Body of pancreas (tissue), 4 donors: ENCODE measurements around the gene SLC25A30. TPM values are rescaled to one million over a fixed set of nuclear protein-coding genes. Genes with fewer than 3 reads are reported as not detected.

Experiments
- ATAC-seq: fragments of 150-250 bp; one replicate; pipeline ENCODE4 v1.9.1; 2016
- DNase-seq, 4 donors: peaks; one replicate each; pipeline ENCODE4 v3.0.0-alpha.2; 2019
- H3K27ac ChIP-seq, 4 donors: fragments of 200-600 bp; sonication (generic); 1 replicate in 3 of 4; 2 replicates in 1 of 4; pipeline versions ENCODE4 v1.5.1 to v1.6.1; 2016 to 2019; ENCODE audit warnings: mild to moderate bottlenecking in 1 of 4, mixed read lengths in 1 of 4, moderate library complexity in 1 of 4
- H3K27me3 ChIP-seq, 2 donors: fragments of 200-600 bp; sonication (generic); one replicate each; pipeline ENCODE4 v1.6.0; 2016; ENCODE audit warnings: mild to moderate bottlenecking in 1 of 2
- H3K36me3 ChIP-seq, 2 donors: fragments of 200-600 bp; sonication (generic); replicated peaks in 1 of 2; 2 replicates each; pipeline ENCODE4 v1.5.1; 2016; ENCODE audit warnings: low read depth in 2 of 2; ENCODE audit not compliant: insufficient read depth in 1 of 2
- H3K4me1 ChIP-seq: fragments of 200-600 bp; sonication (generic); one replicate; pipeline ENCODE4 v1.6.0; 2016
- H3K4me3 ChIP-seq, 2 donors: fragments of 200-600 bp; sonication (generic); 1 replicate in 1 of 2; 2 replicates in 1 of 2; pipeline ENCODE4 v1.5.1; 2016 to 2019
- H3K9me3 ChIP-seq, 3 donors: fragments of 200-600 bp; sonication (generic); 1 replicate in 2 of 3; 2 replicates in 1 of 3; pipeline ENCODE4 v1.5.1; 2016
- POLR2A ChIP-seq, 3 donors: fragments of 450-650 bp; IDR thresholded peaks; one replicate each; pipeline ENCODE4 v1.6.1; 2016; ENCODE audit warnings: antibody characterized with exemption in 3 of 3, mild to moderate bottlenecking in 2 of 3
- WGBS, 2 donors: methylation state at CpG; one replicate each; pipeline ENCODE4 v1.1.5; 2017; 5-methylcytosine and 5-hydroxymethylcytosine counted together
- intact Hi-C: fragments of 100-400 bp; cut with DNase I; formaldehyde crosslinking; loops from one replicate; pipeline ENCODE4 v1.15.1; 2023
- total RNA-seq, 2 donors: library from RNA; depleted of rRNA; stranded (reverse); fragments of >200 nt; gene quantifications; one replicate each; pipeline ENCODE4 v1.1.0, GENCODE V29; 2016
- TF ChIP-seq, protein P1 (sequence below), 7 experiments: fragments of 450-650 bp in 4 of 7; fragments of 200-600 bp in 3 of 7; sonication (generic) in 3 of 7; IDR thresholded peaks; one replicate each; pipeline ENCODE4 v1.5.1; 2016 to 2019; ENCODE audit warnings: antibody characterized with exemption in 7 of 7

SLC25A30 gene
- total RNA-seq, 2 donors from 2014 or later = 7.3 to 10.1 TPM

DNA sequence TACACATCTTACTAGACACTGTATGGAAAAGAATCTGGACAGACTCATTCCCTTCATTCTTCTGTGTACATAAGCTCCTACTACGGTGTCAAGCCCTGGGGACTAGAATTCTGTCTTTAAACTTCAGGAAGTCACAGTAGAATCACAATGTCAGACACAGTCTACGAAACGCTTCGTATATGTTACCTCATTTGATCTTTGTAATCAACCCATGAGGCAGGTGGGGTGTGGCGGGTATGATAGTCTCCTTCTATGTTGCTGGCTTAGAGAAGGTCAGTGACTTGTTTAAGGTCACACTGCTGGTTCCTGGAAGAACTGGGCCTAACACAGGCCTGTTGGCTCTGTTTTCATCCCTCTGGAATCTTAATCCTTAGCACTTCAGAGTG, 45.0 kb downstream of the SLC25A30 start:
- no peak for DNase-seq
- 76 to 84% methylated on average over 5 of the region's 5 CpGs for WGBS, 2 donors
- TF ChIP-seq, protein P1, sequence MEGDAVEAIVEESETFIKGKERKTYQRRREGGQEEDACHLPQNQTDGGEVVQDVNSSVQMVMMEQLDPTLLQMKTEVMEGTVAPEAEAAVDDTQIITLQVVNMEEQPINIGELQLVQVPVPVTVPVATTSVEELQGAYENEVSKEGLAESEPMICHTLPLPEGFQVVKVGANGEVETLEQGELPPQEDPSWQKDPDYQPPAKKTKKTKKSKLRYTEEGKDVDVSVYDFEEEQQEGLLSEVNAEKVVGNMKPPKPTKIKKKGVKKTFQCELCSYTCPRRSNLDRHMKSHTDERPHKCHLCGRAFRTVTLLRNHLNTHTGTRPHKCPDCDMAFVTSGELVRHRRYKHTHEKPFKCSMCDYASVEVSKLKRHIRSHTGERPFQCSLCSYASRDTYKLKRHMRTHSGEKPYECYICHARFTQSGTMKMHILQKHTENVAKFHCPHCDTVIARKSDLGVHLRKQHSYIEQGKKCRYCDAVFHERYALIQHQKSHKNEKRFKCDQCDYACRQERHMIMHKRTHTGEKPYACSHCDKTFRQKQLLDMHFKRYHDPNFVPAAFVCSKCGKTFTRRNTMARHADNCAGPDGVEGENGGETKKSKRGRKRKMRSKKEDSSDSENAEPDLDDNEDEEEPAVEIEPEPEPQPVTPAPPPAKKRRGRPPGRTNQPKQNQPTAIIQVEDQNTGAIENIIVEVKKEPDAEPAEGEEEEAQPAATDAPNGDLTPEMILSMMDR (IDR thresholded peaks at IDR 0.05) = no peak
- no peak for TF ChIP-seq POLR2A (IDR thresholded peaks at IDR 0.05)
- no peak overlapping the region for H3K27ac ChIP-seq
- H3K36me3 ChIP-seq = no peaks in the 10 kb centered on the region
- intact Hi-C loops = no loop called here
- no peaks in the 10 kb centered on the region for H3K27me3 ChIP-seq
- H3K9me3 ChIP-seq = no peaks in the 10 kb centered on the region
- no peak for ATAC-seq
- no peak overlapping the region for H3K4me3 ChIP-seq
- H3K4me1 ChIP-seq = peaks cover 17% of the 10 kb centered on the region

DNA sequence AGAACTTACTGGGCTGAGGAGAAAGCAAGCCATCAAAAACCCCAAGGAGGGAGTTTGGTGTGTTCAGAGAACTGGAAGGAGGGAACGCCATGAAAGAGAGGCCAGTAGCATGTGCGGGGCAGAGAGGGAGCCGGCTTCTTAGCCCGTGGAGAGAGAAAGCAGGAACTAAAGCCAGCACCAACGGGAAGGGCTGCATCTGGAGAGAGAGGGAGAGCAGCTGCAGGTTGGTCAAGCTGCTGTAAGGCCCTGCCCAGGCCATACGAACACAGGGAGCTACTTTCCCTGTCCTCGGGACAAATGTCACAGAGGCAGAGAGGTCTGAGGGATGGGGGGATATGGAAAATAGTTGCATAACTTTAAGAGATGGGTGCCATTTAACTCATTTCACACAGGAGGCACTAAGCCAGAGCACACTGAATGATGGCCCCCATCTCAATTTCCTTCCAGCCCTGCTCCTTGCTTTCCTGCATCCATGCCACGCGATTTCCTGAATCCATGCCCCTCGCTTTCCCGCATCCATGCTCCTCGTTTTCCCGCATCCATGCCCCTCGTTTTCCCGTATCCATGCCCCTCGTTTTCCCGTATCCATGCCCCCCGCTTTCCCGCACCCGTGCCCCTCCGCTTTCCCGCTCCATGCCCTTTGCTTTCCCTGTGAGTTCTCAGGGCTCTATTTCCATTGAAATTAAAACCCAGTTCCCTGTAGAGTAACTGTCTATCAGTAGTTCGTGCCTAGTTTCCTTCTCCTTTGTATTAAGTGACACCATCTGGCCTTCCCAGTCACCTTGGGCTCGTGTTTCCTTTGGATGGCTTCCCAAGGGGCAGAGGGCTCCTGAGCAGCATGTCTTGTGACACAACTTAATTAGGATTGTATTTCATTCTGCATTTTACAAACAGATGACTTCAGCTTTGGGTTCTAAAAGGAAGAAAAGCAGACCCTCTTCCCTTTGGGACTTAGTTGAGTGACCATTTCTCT, 45.7 kb downstream of the SLC25A30 start:
- H3K4me1 ChIP-seq = peaks cover 17% of the 10 kb centered on the region
- 75 to 82% methylated on average over 24 of the region's 24 CpGs for WGBS, 2 donors
- H3K4me3 ChIP-seq = no peak overlapping the region
- intact Hi-C loops = no loop called here
- ATAC-seq (no peak), DNase-seq (peak in 1 of 4 donors; percentile 32)
- TF ChIP-seq, protein P1 (IDR thresholded peaks at IDR 0.05) = no peak
- no peak for TF ChIP-seq POLR2A (IDR thresholded peaks at IDR 0.05)
- no peaks in the 10 kb centered on the region for H3K9me3 ChIP-seq
- H3K27ac ChIP-seq = no peak overlapping the region
- no peaks in the 10 kb centered on the region for H3K36me3 ChIP-seq
- no peaks in the 10 kb centered on the region for H3K27me3 ChIP-seq

DNA sequence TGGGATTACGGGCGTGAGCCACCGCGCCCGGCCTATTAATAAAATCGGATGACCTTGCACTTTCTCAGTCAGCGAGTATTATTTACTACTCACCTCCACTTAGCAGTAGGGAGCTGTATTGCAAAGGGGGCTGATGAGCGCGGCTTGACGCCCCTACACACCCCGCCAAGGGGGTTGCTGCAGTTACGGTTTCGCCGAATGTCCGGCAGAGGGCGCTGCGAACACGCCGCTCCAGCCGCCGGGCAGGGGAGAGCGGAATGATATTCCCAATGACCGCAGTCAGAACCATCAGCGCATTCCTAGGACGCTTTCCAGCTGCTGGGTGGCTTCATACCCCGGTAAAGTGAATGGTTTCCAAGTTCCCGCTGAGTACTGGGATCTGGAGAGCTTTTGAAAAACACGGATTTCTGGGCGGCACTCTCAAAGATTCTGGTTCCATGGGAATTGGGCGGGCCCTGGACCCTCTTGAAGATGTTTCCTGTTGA, 47.2 kb downstream of the SLC25A30 start:
- peak; percentile 64 to 73 (median 68) for DNase-seq
- peak; percentile 84 for ATAC-seq
- Histone ChIP-seq H3K4me3 (no peak overlapping the region), H3K4me1 (peaks cover 17% of the 10 kb centered on the region), H3K36me3 (no peaks in the 10 kb centered on the region), H3K9me3 (no peaks in the 10 kb centered on the region), H3K27me3 (no peaks in the 10 kb centered on the region), H3K27ac (no peak overlapping the region)
- intact Hi-C loops = no loop called here
- TF ChIP-seq, protein P1 (IDR thresholded peaks at IDR 0.05) = peak; percentile 78 to 92 (median 87)
- TF ChIP-seq POLR2A (IDR thresholded peaks at IDR 0.05) = no peak
- 19 to 50% methylated on average over 12 to 29 of the region's 30 CpGs for WGBS, 2 donors

DNA sequence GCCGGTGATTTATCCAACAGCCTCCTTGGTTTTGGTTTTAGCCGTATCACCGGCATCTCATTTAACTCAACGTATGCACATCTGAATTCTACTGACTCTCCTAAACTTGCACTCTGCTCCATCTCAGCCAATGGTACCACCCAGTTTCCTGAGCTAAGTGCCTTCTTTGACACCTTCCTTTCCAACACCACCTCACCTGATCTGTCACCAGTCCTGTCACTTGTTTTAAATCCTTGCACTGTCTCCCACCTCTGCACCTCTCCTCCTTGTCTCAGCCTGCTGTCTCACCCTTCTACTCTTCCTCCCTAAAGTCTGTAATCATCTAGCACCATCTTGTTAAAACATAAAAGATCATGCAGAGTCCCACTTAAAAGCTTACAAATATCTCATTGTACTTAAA, 49.1 kb downstream of the SLC25A30 start:
- H3K9me3 ChIP-seq = no peaks in the 10 kb centered on the region
- DNase-seq (no peak), ATAC-seq (no peak)
- H3K4me1 ChIP-seq = peaks cover 17% of the 10 kb centered on the region
- 84 to 90% methylated on average over 4 of the region's 4 CpGs for WGBS, 2 donors
- no peaks in the 10 kb centered on the region for H3K27me3 ChIP-seq
- TF ChIP-seq, protein P1 (IDR thresholded peaks at IDR 0.05) = no peak
- TF ChIP-seq POLR2A (IDR thresholded peaks at IDR 0.05) = no peak
- no peak overlapping the region for H3K4me3 ChIP-seq
- H3K36me3 ChIP-seq = no peaks in the 10 kb centered on the region
- intact Hi-C loops = loop anchor here (10.0 kb wide), 1 partner anchor 136 kb away; no protein-coding TSS in a partner anchor
- no peak overlapping the region for H3K27ac ChIP-seq
